Measurements from ENCODE around the gene DUOXA1. TPM values are rescaled to one million over a fixed set of nuclear protein-coding genes. Genes with fewer than 3 reads are reported as not detected.

The DUOXA1 gene
- total RNA-seq, 1 donor, result 0.36 TPM

- Histone ChIP-seq H4K20me1 (ENCODE audit: insufficient read depth, low read length) (no peaks in the 10 kb centered on the region), H3K4me1 (ENCODE audit: insufficient read depth, low read length) (peaks cover 17% of the 10 kb centered on the region), H3K36me3 (ENCODE audit: insufficient read depth, low read length) (no peaks in the 10 kb centered on the region), H2AFZ (ENCODE audit: low read length) (no peak overlapping the region), H3K4me3 (ENCODE audit: insufficient read depth, low read length) (no peak overlapping the region), H3K9me3 (ENCODE audit: low read depth, low read length) (no peaks in the 10 kb centered on the region), H3K27ac (ENCODE audit: low read depth, low read length) (no peak overlapping the region), H3K79me2 (ENCODE audit: insufficient read depth, low read length) (no peaks in the 10 kb centered on the region), H3K4me2 (ENCODE audit: insufficient read depth, low read length) (no peak overlapping the region), H3K27me3 (ENCODE audit: insufficient read depth, low read length) (peaks cover 6% of the 10 kb centered on the region)
- no peak for TF ChIP-seq CTCF (IDR thresholded peaks at IDR 0.05; ENCODE audit: extremely low read depth, low read depth, low read length)
- peak; percentile 76 for DNase-seq (ENCODE audit: insufficient read length, low spot score, missing footprints)
Observed at GRCh38 chr15:45146405-45146804, 16.7 kb upstream of the DUOXA1 start.

GRCh38 chr15:45144775-45145174 lies 15.1 kb upstream of the DUOXA1 start:
- Histone ChIP-seq H3K4me2 (ENCODE audit: insufficient read depth, low read length) (no peak overlapping the region), H3K36me3 (ENCODE audit: insufficient read depth, low read length) (no peaks in the 10 kb centered on the region), H3K27ac (ENCODE audit: low read depth, low read length) (no peak overlapping the region), H3K27me3 (ENCODE audit: insufficient read depth, low read length) (peaks cover 10% of the 10 kb centered on the region), H3K79me2 (ENCODE audit: insufficient read depth, low read length) (no peaks in the 10 kb centered on the region), H3K4me1 (ENCODE audit: insufficient read depth, low read length) (peaks cover 10% of the 10 kb centered on the region), H2AFZ (ENCODE audit: low read length) (no peak overlapping the region), H3K9me3 (ENCODE audit: low read depth, low read length) (no peaks in the 10 kb centered on the region), H3K4me3 (ENCODE audit: insufficient read depth, low read length) (no peak overlapping the region), H4K20me1 (ENCODE audit: insufficient read depth, low read length) (no peaks in the 10 kb centered on the region)
- no peak for TF ChIP-seq CTCF (IDR thresholded peaks at IDR 0.05; ENCODE audit: extremely low read depth, low read depth, low read length)
- peak; percentile 47 for DNase-seq (ENCODE audit: insufficient read length, low spot score, missing footprints)

GRCh38 chr15:45143946-45144345 lies 14.3 kb upstream of the DUOXA1 start:
- H3K9me3 ChIP-seq (ENCODE audit: low read depth, low read length), result no peaks in the 10 kb centered on the region
- no peaks in the 10 kb centered on the region for H4K20me1 ChIP-seq (ENCODE audit: insufficient read depth, low read length)
- H3K4me2 ChIP-seq (ENCODE audit: insufficient read depth, low read length), result no peak overlapping the region
- H3K4me3 ChIP-seq (ENCODE audit: insufficient read depth, low read length), result no peak overlapping the region
- H3K4me1 ChIP-seq (ENCODE audit: insufficient read depth, low read length), result peaks cover 9% of the 10 kb centered on the region
- DNase-seq (ENCODE audit: insufficient read length, low spot score, missing footprints), result peak; percentile 75
- no peaks in the 10 kb centered on the region for H3K79me2 ChIP-seq (ENCODE audit: insufficient read depth, low read length)
- H3K36me3 ChIP-seq (ENCODE audit: insufficient read depth, low read length), result no peaks in the 10 kb centered on the region
- H2AFZ ChIP-seq (ENCODE audit: low read length), result no peak overlapping the region
- H3K27ac ChIP-seq (ENCODE audit: low read depth, low read length), result no peak overlapping the region
- no peak for TF ChIP-seq CTCF (IDR thresholded peaks at IDR 0.05; ENCODE audit: extremely low read depth, low read depth, low read length)
- peaks cover 10% of the 10 kb centered on the region for H3K27me3 ChIP-seq (ENCODE audit: insufficient read depth, low read length)

GRCh38 chr15:45143056-45143455 lies 13.4 kb upstream of the DUOXA1 start:
- DNase-seq (ENCODE audit: insufficient read length, low spot score, missing footprints), result no peak
- H2AFZ ChIP-seq (ENCODE audit: low read length), result no peak overlapping the region
- no peak overlapping the region for H3K4me3 ChIP-seq (ENCODE audit: insufficient read depth, low read length)
- no peaks in the 10 kb centered on the region for H3K36me3 ChIP-seq (ENCODE audit: insufficient read depth, low read length)
- H3K27ac ChIP-seq (ENCODE audit: low read depth, low read length), result no peak overlapping the region
- no peaks in the 10 kb centered on the region for H3K79me2 ChIP-seq (ENCODE audit: insufficient read depth, low read length)
- no peak overlapping the region for H3K4me2 ChIP-seq (ENCODE audit: insufficient read depth, low read length)
- no peaks in the 10 kb centered on the region for H4K20me1 ChIP-seq (ENCODE audit: insufficient read depth, low read length)
- H3K4me1 ChIP-seq (ENCODE audit: insufficient read depth, low read length), result peaks cover under 1% of the 10 kb centered on the region
- H3K27me3 ChIP-seq (ENCODE audit: insufficient read depth, low read length), result peaks cover 16% of the 10 kb centered on the region
- H3K9me3 ChIP-seq (ENCODE audit: low read depth, low read length), result no peaks in the 10 kb centered on the region
- no peak for TF ChIP-seq CTCF (IDR thresholded peaks at IDR 0.05; ENCODE audit: extremely low read depth, low read depth, low read length)
